ENCODE data around the gene FCHO1. TPM values are rescaled to one million over a fixed set of nuclear protein-coding genes. Genes with fewer than 3 reads are reported as not detected.

The FCHO1 gene
- total RNA-seq, 1 donor from 2014 or later = 1.5 TPM

- no peaks in the 10 kb centered on the region for H3K27me3 ChIP-seq (ENCODE audit: control insufficient read depth, insufficient read depth, low read length)
- peaks cover 3% of the 10 kb centered on the region for H3K36me3 ChIP-seq (ENCODE audit: control insufficient read depth, insufficient read depth, low read length)
- no peak overlapping the region for H3K4me3 ChIP-seq (ENCODE audit: low read depth, low read length)
- DNase-seq (ENCODE audit: low read depth) = no peak
- TF ChIP-seq CTCF (IDR thresholded peaks at IDR 0.05; ENCODE audit: insufficient read depth, low read length, poor library complexity, severe bottlenecking) = no peak
These were observed 24.1 kb upstream of the FCHO1 start for GRCh38 chr19:17726964-17727773.

GRCh38 chr19:17727843-17728242 is 23.4 kb upstream of the FCHO1 start:
- Histone ChIP-seq H3K27me3 (ENCODE audit: control insufficient read depth, insufficient read depth, low read length) (no peaks in the 10 kb centered on the region), H3K36me3 (ENCODE audit: control insufficient read depth, insufficient read depth, low read length) (peaks cover 3% of the 10 kb centered on the region), H3K4me3 (ENCODE audit: low read depth, low read length) (no peak overlapping the region)
- no peak for TF ChIP-seq CTCF (IDR thresholded peaks at IDR 0.05; ENCODE audit: insufficient read depth, low read length, poor library complexity, severe bottlenecking)
- DNase-seq (ENCODE audit: low read depth) = no peak

GRCh38 chr19:17733127-17733526 is 18.1 kb upstream of the FCHO1 start:
- no peaks in the 10 kb centered on the region for H3K36me3 ChIP-seq (ENCODE audit: control insufficient read depth, insufficient read depth, low read length)
- TF ChIP-seq CTCF (IDR thresholded peaks at IDR 0.05; ENCODE audit: insufficient read depth, low read length, poor library complexity, severe bottlenecking) = no peak

GRCh38 chr19:17734146-17734545 is 17.1 kb upstream of the FCHO1 start:
- no peak for TF ChIP-seq CTCF (IDR thresholded peaks at IDR 0.05; ENCODE audit: insufficient read depth, low read length, poor library complexity, severe bottlenecking)
- no peak for DNase-seq (ENCODE audit: low read depth)
- no peak overlapping the region for H3K4me3 ChIP-seq (ENCODE audit: low read depth, low read length)
- H3K36me3 ChIP-seq (ENCODE audit: control insufficient read depth, insufficient read depth, low read length) = no peaks in the 10 kb centered on the region
- H3K27me3 ChIP-seq (ENCODE audit: control insufficient read depth, insufficient read depth, low read length) = no peaks in the 10 kb centered on the region

More at GRCh38 chr19:17733127-17733526, 18.1 kb upstream of the FCHO1 start:
- DNase-seq (ENCODE audit: low read depth) = no peak
- Histone ChIP-seq H3K27me3 (ENCODE audit: control insufficient read depth, insufficient read depth, low read length) (no peaks in the 10 kb centered on the region), H3K4me3 (ENCODE audit: low read depth, low read length) (no peak overlapping the region)

GRCh38 chr19:17735410-17735809 is 15.9 kb upstream of the FCHO1 start:
- no peak for TF ChIP-seq CTCF (IDR thresholded peaks at IDR 0.05; ENCODE audit: insufficient read depth, low read length, poor library complexity, severe bottlenecking)
- H3K27me3 ChIP-seq (ENCODE audit: control insufficient read depth, insufficient read depth, low read length) = no peaks in the 10 kb centered on the region
- no peak for DNase-seq (ENCODE audit: low read depth)
- H3K4me3 ChIP-seq (ENCODE audit: low read depth, low read length) = no peak overlapping the region
- no peaks in the 10 kb centered on the region for H3K36me3 ChIP-seq (ENCODE audit: control insufficient read depth, insufficient read depth, low read length)

GRCh38 chr19:17737690-17738153 is 13.6 kb upstream of the FCHO1 start:
- Histone ChIP-seq H3K36me3 (ENCODE audit: control insufficient read depth, insufficient read depth, low read length) (no peaks in the 10 kb centered on the region), H3K4me3 (ENCODE audit: low read depth, low read length) (no peak overlapping the region), H3K27me3 (ENCODE audit: control insufficient read depth, insufficient read depth, low read length) (no peaks in the 10 kb centered on the region)
- no peak for TF ChIP-seq CTCF (IDR thresholded peaks at IDR 0.05; ENCODE audit: insufficient read depth, low read length, poor library complexity, severe bottlenecking)
- no peak for DNase-seq (ENCODE audit: low read depth)

Data from kidney epithelial cell (primary cell).